Large intestine (tissue), 3 donors: Measurements from ENCODE around the gene ENTPD2. TPM values are rescaled to one million over a fixed set of nuclear protein-coding genes. Genes with fewer than 3 reads are reported as not detected.

Experiments used
- DNase-seq, 2 donors: peaks; one replicate each; pipeline versions ENCODE4 v3.0.0 to v3.0.0-alpha.2; 2013
- H3K27ac ChIP-seq: one replicate; pipeline ENCODE4 v1.5.1; 2013; ENCODE audit warnings: low read length
- H3K27me3 ChIP-seq: 2 replicates; pipeline ENCODE4 v1.6.1; 2013; ENCODE audit warnings: low read length; ENCODE audit not compliant: control insufficient read depth, insufficient read depth
- H3K36me3 ChIP-seq: 2 replicates; pipeline ENCODE4 v1.6.1; 2013; ENCODE audit warnings: low read length; ENCODE audit not compliant: control insufficient read depth, insufficient read depth
- H3K4me1 ChIP-seq: one replicate; pipeline ENCODE4 v1.6.1; 2013; ENCODE audit warnings: low read length; ENCODE audit not compliant: control insufficient read depth, insufficient read depth
- H3K4me3 ChIP-seq: one replicate; pipeline ENCODE4 v1.5.1; 2013; ENCODE audit warnings: low read length
- H3K9me3 ChIP-seq: one replicate; pipeline ENCODE4 v1.6.1; 2013; ENCODE audit warnings: mild to moderate bottlenecking, low read depth, low read length, moderate library complexity; ENCODE audit not compliant: control insufficient read depth
- WGBS: methylation state at CpG from one replicate; pipeline ENCODE4 v1.1.5; 2013; ENCODE audit warnings: low lambda C conversion rate; ENCODE audit not compliant: insufficient coverage; 5-methylcytosine and 5-hydroxymethylcytosine counted together
- polyA plus RNA-seq: library from polyadenylated mRNA; unstranded; fragments of 120-200 nt; gene quantifications from one replicate; pipeline ENCODE4 v1.2.1, GENCODE V29; 2013

Gene ENTPD2
- polyA plus RNA-seq, 1 donor: 9.9 TPM

DNA sequence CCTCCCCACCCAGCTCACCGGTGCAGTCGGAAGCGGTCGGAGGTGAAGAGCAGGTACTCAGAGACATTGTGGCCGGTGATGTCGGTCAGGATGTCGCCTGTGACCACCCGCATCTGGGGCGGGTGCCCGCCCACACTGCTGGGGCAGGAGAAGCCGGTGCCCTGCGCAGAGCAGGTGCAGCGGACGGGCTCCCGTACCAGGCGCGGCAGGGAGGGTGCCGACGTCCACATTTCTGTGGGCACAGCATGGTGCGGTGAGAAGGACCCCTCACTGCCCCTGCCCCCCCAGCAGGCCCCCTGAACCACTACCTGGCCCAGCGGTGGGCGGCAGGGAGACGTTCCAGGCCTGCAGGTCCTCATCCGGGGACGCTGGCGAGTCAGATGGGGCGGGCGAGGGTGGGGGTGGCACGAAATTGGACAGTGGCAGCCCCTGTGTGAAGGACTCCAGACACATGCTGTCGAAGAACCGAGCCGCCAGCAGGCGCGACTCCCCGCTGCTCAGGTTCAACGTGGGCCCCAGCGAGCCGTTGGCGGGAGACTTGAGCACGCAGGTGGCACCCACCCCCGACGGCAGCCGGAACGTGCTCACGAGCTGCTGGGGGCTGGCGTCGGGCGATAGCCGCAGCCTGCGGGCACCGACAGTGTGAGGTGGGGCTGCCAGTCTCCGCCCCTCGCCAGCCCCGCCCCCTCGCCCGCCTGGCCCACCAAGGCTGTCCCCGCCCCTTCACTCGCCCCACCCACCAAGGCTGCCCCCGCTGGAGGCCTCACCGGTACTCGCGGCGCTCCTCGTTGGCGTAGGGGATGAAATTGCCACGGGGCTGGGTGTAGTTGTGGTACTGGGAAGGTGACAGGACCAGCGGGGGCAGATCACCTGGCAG lies 40.9 kb downstream of the ENTPD2 start:
- Histone ChIP-seq H3K27me3 (no peaks in the 10 kb centered on the region), H3K27ac (no peak overlapping the region), H3K36me3 (peaks cover 17% of the 10 kb centered on the region), H3K4me3 (no peak overlapping the region), H3K9me3 (peaks cover 50% of the 10 kb centered on the region), H3K4me1 (no peaks in the 10 kb centered on the region)
- no CpG with 5 or more reads among the region's 67 CpGs for WGBS
- DNase-seq: no peak

DNA sequence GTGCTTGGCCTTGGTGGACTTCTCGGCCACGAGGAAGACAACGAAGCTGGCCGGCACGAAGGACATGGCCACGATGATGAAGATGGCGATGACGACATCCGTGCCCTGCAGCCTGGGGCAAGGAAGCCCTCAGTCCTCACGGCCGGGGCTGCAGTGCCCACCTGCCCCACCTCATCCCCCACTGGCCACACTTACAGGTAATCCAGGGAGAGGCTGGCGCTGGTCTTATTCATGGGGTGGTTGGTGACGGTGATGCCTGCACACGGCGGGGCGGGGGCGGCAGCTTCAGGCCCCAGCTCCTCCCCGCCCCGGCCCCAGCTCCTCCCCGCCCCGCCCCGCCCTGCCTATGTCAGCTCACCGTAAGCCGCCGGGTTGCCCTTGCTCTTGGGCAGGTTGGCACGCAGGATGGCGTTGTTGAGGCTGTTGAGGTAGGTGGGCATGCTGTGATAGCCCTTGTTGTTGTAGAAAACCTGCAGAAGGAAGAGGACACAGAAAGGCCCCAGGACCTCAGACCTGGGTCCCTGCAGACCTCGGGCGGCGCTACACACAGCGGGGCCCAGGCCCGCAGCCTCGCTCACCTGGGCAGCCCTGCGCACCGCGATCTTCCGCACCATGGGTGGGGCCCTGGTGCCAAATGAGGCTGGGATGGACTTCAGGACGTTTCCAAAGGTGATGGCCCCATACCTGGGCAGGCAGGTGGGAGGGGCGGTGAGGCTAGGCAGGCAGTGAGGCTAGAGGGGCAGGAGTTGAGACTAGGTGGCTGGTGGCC lies 41.8 kb downstream of the ENTPD2 start:
- Histone ChIP-seq H3K9me3 (peaks cover 46% of the 10 kb centered on the region), H3K27me3 (no peaks in the 10 kb centered on the region), H3K4me3 (no peak overlapping the region), H3K4me1 (no peaks in the 10 kb centered on the region), H3K36me3 (peaks cover 11% of the 10 kb centered on the region), H3K27ac (no peak overlapping the region)
- no CpG with 5 or more reads among the region's 39 CpGs for WGBS
- no peak for DNase-seq

DNA sequence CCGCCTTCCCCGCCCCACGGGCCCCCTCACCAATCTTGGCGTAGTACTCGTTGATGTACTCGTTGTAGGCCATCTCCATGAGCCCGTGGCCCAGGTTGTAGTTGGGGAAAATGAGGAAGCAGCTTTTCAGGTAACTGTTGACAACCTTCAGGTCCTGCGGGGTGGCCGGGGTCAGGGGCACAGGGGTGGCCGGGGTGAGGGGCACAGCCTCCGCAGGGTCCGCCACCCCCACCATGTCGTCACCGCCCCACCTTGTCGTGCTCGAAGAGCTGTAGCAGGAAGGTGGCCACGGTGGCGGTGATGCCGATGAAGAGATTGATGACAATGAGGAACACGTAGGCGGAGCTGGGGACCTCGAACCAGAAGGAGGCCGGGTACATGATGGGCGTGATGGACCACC lies 42.7 kb downstream of the ENTPD2 start:
- WGBS: no CpG with 5 or more reads among the region's 24 CpGs
- H3K4me1 ChIP-seq: no peaks in the 10 kb centered on the region
- peaks cover 7% of the 10 kb centered on the region for H3K36me3 ChIP-seq
- H3K9me3 ChIP-seq: peaks cover 48% of the 10 kb centered on the region
- H3K27me3 ChIP-seq: no peaks in the 10 kb centered on the region
- no peak overlapping the region for H3K4me3 ChIP-seq
- no peak overlapping the region for H3K27ac ChIP-seq
- no peak for DNase-seq

DNA sequence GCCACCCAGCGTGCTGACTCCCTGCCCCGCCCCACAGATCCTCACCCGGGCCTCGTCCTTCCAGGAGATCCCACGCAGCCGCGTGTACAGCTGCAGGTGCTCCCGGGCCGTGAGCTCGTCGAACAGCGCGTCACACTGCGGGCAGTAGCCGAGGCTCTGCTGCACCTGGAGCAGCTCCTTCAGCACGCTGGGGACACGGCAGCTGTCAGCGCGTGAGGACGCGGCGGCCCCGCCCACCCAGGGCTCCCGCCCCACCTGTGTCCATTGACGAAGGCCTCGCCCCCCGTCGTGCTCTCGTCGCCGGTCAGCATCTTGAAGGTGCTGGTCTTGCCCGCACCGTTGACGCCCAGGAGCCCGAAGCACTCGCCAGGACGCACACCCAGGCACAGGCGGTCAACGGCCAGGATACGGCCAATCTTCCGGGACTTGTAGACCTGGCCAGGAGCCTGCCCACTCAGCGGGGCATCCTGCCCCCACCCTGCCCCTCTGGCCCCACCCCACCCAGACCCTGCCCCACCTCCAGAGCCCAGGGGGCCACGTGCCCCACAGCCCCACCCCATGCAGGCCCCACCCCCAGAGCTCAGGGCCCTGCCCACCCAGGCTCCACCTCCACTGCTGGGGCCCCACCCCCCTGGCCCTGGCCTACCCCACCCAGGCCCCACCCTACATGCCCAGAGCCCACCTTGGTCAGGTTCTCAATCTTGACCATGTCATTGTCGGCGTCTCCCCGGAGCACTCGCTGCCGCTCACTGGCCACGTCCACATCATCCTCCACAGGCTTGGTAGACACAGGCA lies 43.7 kb downstream of the ENTPD2 start:
- no peak overlapping the region for H3K27ac ChIP-seq
- no peaks in the 10 kb centered on the region for H3K4me1 ChIP-seq
- WGBS: no CpG with 5 or more reads among the region's 49 CpGs
- H3K4me3 ChIP-seq: no peak overlapping the region
- H3K36me3 ChIP-seq: peaks cover 5% of the 10 kb centered on the region
- no peaks in the 10 kb centered on the region for H3K27me3 ChIP-seq
- H3K9me3 ChIP-seq: peaks cover 52% of the 10 kb centered on the region
- no peak for DNase-seq

DNA sequence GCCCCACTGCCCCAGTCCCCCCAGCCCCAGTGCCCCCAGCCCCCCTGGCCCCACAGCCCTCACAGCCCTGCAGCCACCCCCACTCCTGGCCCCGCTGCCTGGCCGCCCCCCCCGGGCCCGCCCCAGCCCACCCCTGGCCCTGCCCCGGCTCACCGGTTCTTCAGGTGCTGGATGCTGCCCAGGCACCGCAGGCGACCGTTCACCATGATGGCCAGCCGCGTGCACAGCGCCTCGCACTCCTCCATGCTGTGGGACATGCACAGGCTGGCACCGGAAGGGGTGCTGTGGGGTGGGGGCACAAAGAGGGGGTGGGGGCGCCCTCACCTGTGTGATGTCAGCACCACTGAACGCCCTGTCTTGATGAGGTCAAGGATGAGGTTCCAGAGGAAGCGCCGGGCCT lies 44.6 kb downstream of the ENTPD2 start:
- H3K4me1 ChIP-seq: no peaks in the 10 kb centered on the region
- peaks cover 45% of the 10 kb centered on the region for H3K9me3 ChIP-seq
- H3K36me3 ChIP-seq: peaks cover under 1% of the 10 kb centered on the region
- DNase-seq: no peak
- no peak overlapping the region for H3K27ac ChIP-seq
- H3K27me3 ChIP-seq: no peaks in the 10 kb centered on the region
- no peak overlapping the region for H3K4me3 ChIP-seq
- WGBS: no CpG with 5 or more reads among the region's 18 CpGs

DNA sequence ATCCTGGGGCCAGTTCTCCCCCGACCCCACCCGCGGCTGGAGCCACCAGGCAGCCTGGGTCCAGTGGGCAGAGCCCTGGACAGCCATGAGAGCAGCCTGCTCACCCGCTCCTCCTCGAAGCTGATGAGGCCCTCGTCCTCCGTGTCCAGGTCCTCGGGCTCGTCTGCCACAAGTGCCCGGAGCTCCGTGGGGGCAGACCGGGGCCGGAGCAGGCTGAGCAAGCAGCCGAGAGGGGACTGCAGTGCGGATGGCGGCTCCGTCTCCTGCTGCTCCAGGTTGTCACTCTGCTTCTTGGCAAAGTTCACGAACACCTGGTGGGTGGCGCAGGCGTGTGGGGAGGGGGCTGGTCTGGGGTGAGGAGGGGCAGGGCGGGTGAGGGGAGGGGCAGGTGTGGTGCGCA lies 45.5 kb downstream of the ENTPD2 start:
- H3K4me1 ChIP-seq: no peaks in the 10 kb centered on the region
- no peak for DNase-seq
- H3K9me3 ChIP-seq: peaks cover 36% of the 10 kb centered on the region
- H3K36me3 ChIP-seq: no peaks in the 10 kb centered on the region
- H3K4me3 ChIP-seq: no peak overlapping the region
- no peaks in the 10 kb centered on the region for H3K27me3 ChIP-seq
- no peak overlapping the region for H3K27ac ChIP-seq
- no CpG with 5 or more reads among the region's 22 CpGs for WGBS

DNA sequence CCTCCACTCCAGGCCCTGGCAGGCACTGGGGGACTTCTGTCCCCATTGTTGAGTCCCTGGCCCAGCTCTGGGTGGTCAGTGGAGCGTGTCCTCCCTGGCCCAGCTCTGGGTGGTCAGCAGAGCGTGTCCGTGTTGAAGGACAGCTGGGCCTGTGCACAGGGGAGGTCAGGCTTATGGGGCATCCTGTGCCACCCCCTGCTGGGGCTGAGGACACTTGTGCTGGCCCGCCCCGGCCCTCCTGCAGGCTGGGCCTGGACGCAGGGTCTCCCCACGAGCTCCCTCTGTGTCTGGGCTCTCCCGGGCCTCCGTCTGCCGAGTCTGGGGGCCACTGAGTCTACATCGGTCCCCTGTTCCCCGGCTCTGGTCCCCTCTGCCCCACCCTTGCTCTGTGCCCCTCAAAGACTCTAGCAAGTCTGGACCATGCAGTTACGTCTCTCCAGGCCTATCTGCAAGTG lies 46.0 kb downstream of the ENTPD2 start:
- H3K27ac ChIP-seq: no peak overlapping the region
- no peak for DNase-seq
- H3K27me3 ChIP-seq: no peaks in the 10 kb centered on the region
- no peaks in the 10 kb centered on the region for H3K4me1 ChIP-seq
- H3K36me3 ChIP-seq: no peaks in the 10 kb centered on the region
- no peak overlapping the region for H3K4me3 ChIP-seq
- peaks cover 34% of the 10 kb centered on the region for H3K9me3 ChIP-seq
- whole genome bisulfite sequencing: no CpG with 5 or more reads among the region's 13 CpGs

DNA sequence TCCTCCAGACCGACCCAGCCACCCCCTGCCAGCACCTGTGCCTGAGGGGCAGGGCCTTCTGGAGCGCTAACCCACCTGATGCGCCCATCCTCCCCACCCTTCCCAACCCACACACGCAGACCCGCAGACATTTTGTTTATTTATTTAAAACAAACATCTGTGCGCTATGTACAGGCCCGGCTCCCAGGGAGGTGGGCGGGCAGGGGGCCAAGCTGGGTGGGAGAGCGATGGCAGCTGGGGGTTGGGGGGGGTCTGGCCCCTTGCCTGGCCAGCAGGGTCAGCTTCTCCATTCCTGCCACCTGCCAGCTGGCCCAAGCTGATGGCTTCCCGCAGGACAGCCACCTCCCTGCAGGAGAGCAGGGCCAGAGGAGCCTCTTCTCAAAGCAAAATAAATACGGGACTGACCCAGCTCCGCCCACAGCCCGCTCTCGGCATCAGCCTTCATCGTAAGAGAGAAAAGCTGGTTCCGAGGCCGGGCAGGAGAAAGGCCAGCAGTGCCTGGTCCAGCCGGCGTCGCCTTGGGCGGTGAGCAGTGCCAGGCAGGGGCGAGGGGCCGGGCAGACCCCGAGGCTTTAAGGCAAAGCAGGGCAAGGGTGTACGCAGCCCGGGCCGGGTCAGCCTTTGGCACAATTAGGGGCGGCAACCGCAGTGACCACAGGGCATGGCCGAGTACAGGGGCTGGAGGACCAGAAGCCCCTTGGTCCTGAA lies 46.6 kb downstream of the ENTPD2 start:
- H3K27me3 ChIP-seq: no peaks in the 10 kb centered on the region
- no peak overlapping the region for H3K27ac ChIP-seq
- no peaks in the 10 kb centered on the region for H3K36me3 ChIP-seq
- peaks cover 31% of the 10 kb centered on the region for H3K9me3 ChIP-seq
- H3K4me1 ChIP-seq: no peaks in the 10 kb centered on the region
- WGBS: no CpG with 5 or more reads among the region's 30 CpGs
- no peak for DNase-seq
- H3K4me3 ChIP-seq: no peak overlapping the region

DNA sequence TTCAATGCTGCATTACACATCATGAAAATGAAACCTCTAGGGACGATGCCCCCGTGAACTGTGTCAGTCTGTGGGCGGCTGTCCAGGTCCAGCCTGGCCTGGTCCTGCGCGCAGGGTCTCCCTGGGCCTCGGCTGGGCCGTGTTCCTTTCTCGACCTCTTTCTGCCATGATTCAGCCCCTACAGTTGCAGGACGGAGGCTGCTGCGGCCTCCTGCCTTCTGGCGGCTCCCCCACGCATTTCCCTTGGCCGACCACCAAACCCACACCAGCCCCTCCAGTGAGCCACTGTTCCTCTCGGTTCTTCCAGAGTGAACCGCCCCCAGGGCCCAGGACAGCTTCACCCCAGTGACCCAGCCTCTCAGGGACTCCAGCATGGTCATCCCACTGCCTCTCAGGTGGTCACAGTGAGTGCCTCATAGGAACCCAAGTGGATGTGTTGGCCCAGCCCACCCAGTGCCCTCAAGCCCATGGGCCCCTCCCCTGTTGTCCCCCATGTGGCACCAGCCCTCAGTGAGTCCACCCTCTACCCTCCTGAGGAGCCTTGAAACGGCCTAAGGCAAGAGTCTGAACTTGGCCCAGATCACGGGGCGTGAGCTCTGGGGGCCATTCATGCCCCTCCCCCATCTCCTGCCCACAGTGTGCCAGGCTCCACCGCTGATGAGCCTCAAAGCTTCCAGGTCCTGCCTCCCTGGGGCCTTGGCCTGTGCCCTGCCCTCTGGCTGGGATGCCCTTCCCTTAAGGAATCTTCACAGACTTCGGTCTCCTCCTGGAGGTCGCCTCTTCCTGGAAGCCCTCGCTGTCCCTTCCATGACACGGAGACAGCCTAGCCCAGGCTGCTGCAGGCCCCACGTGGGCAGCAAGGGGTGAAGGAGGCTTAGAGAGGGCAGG lies 47.5 kb downstream of the ENTPD2 start:
- Histone ChIP-seq H3K4me1 (no peaks in the 10 kb centered on the region), H3K9me3 (peaks cover 29% of the 10 kb centered on the region), H3K4me3 (no peak overlapping the region), H3K27ac (no peak overlapping the region), H3K36me3 (no peaks in the 10 kb centered on the region), H3K27me3 (no peaks in the 10 kb centered on the region)
- WGBS: no CpG with 5 or more reads among the region's 24 CpGs
- DNase-seq: no peak
